ENCODE results near the gene XPA.

XPA gene

DNA sequence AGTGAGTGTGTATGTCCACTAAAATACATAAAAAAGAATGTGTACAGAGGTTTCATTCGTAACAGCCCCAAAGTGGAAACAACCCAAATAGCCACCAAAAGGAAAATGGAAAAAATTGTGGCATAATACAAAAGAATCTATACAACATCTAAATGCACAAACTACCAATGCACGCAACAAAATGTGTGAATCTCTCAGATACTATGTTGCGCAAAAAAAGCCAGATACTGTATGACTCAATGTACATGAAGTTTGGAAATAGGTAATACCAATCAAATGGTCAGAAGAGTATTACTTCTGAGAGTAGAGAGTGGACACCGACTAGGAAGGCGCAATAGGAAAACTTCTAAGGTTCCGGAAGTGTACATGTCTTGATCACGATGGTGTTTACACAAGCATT lies 2.4 kb downstream of the XPA start:
- TF ChIP-seq YY1 (IDR thresholded peaks at IDR 0.05; ENCODE audit: insufficient read depth, insufficient read length): no peak
- no peak for TF ChIP-seq SUZ12 (IDR thresholded peaks at IDR 0.05; ENCODE audit: extremely low read depth, insufficient read depth, insufficient read length)
- TF ChIP-seq ZNF274 (IDR thresholded peaks at IDR 0.05; ENCODE audit: low read depth, low read length): no peak
- H3K4me3 ChIP-seq (ENCODE audit: insufficient read length, low read depth): no peak overlapping the region
- peaks cover 23% of the 10 kb centered on the region for H3K36me3 ChIP-seq (ENCODE audit: insufficient read depth, insufficient read length, low read length)
- H3K9ac ChIP-seq (ENCODE audit: insufficient read length, low read depth): no peak overlapping the region
- H3K27me3 ChIP-seq (ENCODE audit: insufficient read depth, insufficient read length): peaks cover 39% of the 10 kb centered on the region
- no peaks in the 10 kb centered on the region for H3K4me1 ChIP-seq (ENCODE audit: insufficient read depth, insufficient read length)
- H3K9me3 ChIP-seq (ENCODE audit: insufficient read depth, low read length): no peaks in the 10 kb centered on the region
- DNase-seq (ENCODE audit: low read depth, low spot score): no peak

GRCh38 chr9:97689401-97690180 lies 7.5 kb downstream of the XPA start:
- Histone ChIP-seq H3K9ac (ENCODE audit: insufficient read length, low read depth) (no peak overlapping the region), H3K36me3 (ENCODE audit: insufficient read depth, insufficient read length, low read length) (peaks cover 38% of the 10 kb centered on the region), H3K4me3 (ENCODE audit: insufficient read length, low read depth) (no peak overlapping the region), H3K4me1 (ENCODE audit: insufficient read depth, insufficient read length) (no peaks in the 10 kb centered on the region), H3K27me3 (ENCODE audit: insufficient read depth, insufficient read length) (no peaks in the 10 kb centered on the region), H3K9me3 (ENCODE audit: insufficient read depth, low read length) (no peaks in the 10 kb centered on the region)
- TF ChIP-seq ZNF274 (IDR thresholded peaks at IDR 0.05; ENCODE audit: low read depth, low read length) (no peak), SUZ12 (IDR thresholded peaks at IDR 0.05; ENCODE audit: extremely low read depth, insufficient read depth, insufficient read length) (no peak), YY1 (IDR thresholded peaks at IDR 0.05; ENCODE audit: insufficient read depth, insufficient read length) (no peak)
- no peak for DNase-seq (ENCODE audit: low read depth, low spot score)

DNA sequence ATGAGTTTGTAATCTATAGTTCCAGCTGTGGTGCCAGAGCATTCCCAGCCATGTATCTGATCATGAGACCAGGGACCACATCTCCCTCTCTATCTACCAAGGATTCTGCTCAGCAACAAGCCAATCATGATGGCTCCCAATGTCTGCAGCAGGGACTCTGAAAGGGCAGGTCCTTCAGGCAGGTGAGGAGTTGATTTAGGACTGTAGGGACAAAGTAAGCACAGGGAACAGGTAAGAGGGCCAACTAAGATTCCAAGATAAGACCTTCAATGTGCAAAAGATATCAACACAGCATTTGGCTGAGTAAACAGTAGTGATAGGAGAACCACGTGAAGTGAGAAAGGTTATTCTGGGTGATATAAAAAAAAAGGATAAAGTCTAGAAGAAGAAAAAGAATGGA lies 8.5 kb downstream of the XPA start:
- H3K36me3 ChIP-seq (ENCODE audit: insufficient read depth, insufficient read length, low read length): peaks cover 46% of the 10 kb centered on the region
- TF ChIP-seq ZNF274 (IDR thresholded peaks at IDR 0.05; ENCODE audit: low read depth, low read length) (no peak), SUZ12 (IDR thresholded peaks at IDR 0.05; ENCODE audit: extremely low read depth, insufficient read depth, insufficient read length) (no peak), YY1 (IDR thresholded peaks at IDR 0.05; ENCODE audit: insufficient read depth, insufficient read length) (no peak)

DNA sequence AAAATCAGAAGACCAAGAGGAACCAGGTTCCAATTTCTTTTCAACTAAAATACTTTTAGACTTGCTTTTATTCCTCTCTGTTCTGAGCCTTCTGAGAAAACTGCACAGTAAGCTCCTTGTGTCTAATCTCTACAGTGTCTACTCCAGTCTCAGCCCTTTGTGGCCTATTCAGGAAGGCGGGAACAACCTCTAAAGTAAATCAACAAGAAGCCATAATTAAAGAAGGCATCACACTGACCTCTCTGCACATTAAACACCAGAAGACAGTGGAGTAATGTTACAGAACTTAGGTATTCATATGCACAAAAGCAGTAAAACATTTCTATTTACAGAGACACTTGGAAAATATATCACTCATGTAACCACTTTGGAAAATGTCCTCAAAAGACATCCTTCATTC lies 14.9 kb downstream of the XPA start:
- Histone ChIP-seq H3K36me3 (ENCODE audit: insufficient read depth, insufficient read length, low read length) (peaks cover 33% of the 10 kb centered on the region), H3K4me3 (ENCODE audit: insufficient read length, low read depth) (no peak overlapping the region), H3K27me3 (ENCODE audit: insufficient read depth, insufficient read length) (no peaks in the 10 kb centered on the region), H3K4me1 (ENCODE audit: insufficient read depth, insufficient read length) (no peaks in the 10 kb centered on the region), H3K9me3 (ENCODE audit: insufficient read depth, low read length) (no peaks in the 10 kb centered on the region), H3K9ac (ENCODE audit: insufficient read length, low read depth) (no peak overlapping the region)
- no peak for TF ChIP-seq ZNF274 (IDR thresholded peaks at IDR 0.05; ENCODE audit: low read depth, low read length)
- TF ChIP-seq YY1 (IDR thresholded peaks at IDR 0.05; ENCODE audit: insufficient read depth, insufficient read length): no peak
- TF ChIP-seq SUZ12 (IDR thresholded peaks at IDR 0.05; ENCODE audit: extremely low read depth, insufficient read depth, insufficient read length): no peak
- no peak for DNase-seq (ENCODE audit: low read depth, low spot score)

More for the DNA sequence above, 8.5 kb downstream of the XPA start:
- H3K4me1 ChIP-seq (ENCODE audit: insufficient read depth, insufficient read length): no peaks in the 10 kb centered on the region
- H3K9me3 ChIP-seq (ENCODE audit: insufficient read depth, low read length): no peaks in the 10 kb centered on the region
- no peaks in the 10 kb centered on the region for H3K27me3 ChIP-seq (ENCODE audit: insufficient read depth, insufficient read length)
- H3K4me3 ChIP-seq (ENCODE audit: insufficient read length, low read depth): no peak overlapping the region
- H3K9ac ChIP-seq (ENCODE audit: insufficient read length, low read depth): no peak overlapping the region
- no peak for DNase-seq (ENCODE audit: low read depth, low spot score)

- no peaks in the 10 kb centered on the region for H3K4me1 ChIP-seq (ENCODE audit: insufficient read depth, insufficient read length)
- H3K9ac ChIP-seq (ENCODE audit: insufficient read length, low read depth): no peak overlapping the region
- no peaks in the 10 kb centered on the region for H3K27me3 ChIP-seq (ENCODE audit: insufficient read depth, insufficient read length)
- no peak for DNase-seq (ENCODE audit: low read depth, low spot score)
- TF ChIP-seq ZNF274 (IDR thresholded peaks at IDR 0.05; ENCODE audit: low read depth, low read length) (no peak), YY1 (IDR thresholded peaks at IDR 0.05; ENCODE audit: insufficient read depth, insufficient read length) (no peak), SUZ12 (IDR thresholded peaks at IDR 0.05; ENCODE audit: extremely low read depth, insufficient read depth, insufficient read length) (no peak)
- no peaks in the 10 kb centered on the region for H3K9me3 ChIP-seq (ENCODE audit: insufficient read depth, low read length)
- H3K4me3 ChIP-seq (ENCODE audit: insufficient read length, low read depth): no peak overlapping the region
- peaks cover 76% of the 10 kb centered on the region for H3K36me3 ChIP-seq (ENCODE audit: insufficient read depth, insufficient read length, low read length)
These were observed 21.5 kb downstream of the XPA start for GRCh38 chr9:97675655-97676054.

GRCh38 chr9:97673922-97674321 lies 23.2 kb downstream of the XPA start:
- TF ChIP-seq ZNF274 (IDR thresholded peaks at IDR 0.05; ENCODE audit: low read depth, low read length) (no peak), YY1 (IDR thresholded peaks at IDR 0.05; ENCODE audit: insufficient read depth, insufficient read length) (no peak), SUZ12 (IDR thresholded peaks at IDR 0.05; ENCODE audit: extremely low read depth, insufficient read depth, insufficient read length) (no peak)

DNA sequence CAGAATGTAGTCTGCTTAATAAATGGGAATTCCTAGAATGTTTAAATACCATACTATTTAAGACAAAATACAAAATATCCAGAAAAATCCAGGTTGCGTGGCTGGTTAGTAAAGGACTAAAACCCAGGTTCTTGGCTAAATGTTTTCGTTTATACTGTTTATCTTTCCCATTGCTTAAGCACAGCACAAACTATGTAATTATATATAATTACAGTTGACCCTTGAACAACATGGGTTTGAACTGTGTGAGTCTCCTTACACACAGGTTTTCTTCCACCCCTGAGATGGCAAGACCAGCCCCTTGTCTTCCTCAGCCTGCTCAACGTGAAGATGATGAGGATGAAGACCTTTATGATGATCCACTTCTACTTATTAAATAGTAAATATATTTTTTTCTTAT lies 24.7 kb downstream of the XPA start:
- Histone ChIP-seq H3K9me3 (ENCODE audit: insufficient read depth, low read length) (no peaks in the 10 kb centered on the region), H3K9ac (ENCODE audit: insufficient read length, low read depth) (no peak overlapping the region), H3K36me3 (ENCODE audit: insufficient read depth, insufficient read length, low read length) (peaks cover 95% of the 10 kb centered on the region), H3K4me3 (ENCODE audit: insufficient read length, low read depth) (no peak overlapping the region), H3K4me1 (ENCODE audit: insufficient read depth, insufficient read length) (no peaks in the 10 kb centered on the region), H3K27me3 (ENCODE audit: insufficient read depth, insufficient read length) (no peaks in the 10 kb centered on the region)
- DNase-seq (ENCODE audit: low read depth, low spot score): no peak
- TF ChIP-seq ZNF274 (IDR thresholded peaks at IDR 0.05; ENCODE audit: low read depth, low read length): no peak
- no peak for TF ChIP-seq YY1 (IDR thresholded peaks at IDR 0.05; ENCODE audit: insufficient read depth, insufficient read length)
- TF ChIP-seq SUZ12 (IDR thresholded peaks at IDR 0.05; ENCODE audit: extremely low read depth, insufficient read depth, insufficient read length): no peak

More at GRCh38 chr9:97673922-97674321, 23.2 kb downstream of the XPA start:
- no peaks in the 10 kb centered on the region for H3K9me3 ChIP-seq (ENCODE audit: insufficient read depth, low read length)
- H3K9ac ChIP-seq (ENCODE audit: insufficient read length, low read depth): no peak overlapping the region
- no peak for DNase-seq (ENCODE audit: low read depth, low spot score)
- no peaks in the 10 kb centered on the region for H3K27me3 ChIP-seq (ENCODE audit: insufficient read depth, insufficient read length)
- H3K36me3 ChIP-seq (ENCODE audit: insufficient read depth, insufficient read length, low read length): peaks cover 87% of the 10 kb centered on the region
- H3K4me1 ChIP-seq (ENCODE audit: insufficient read depth, insufficient read length): no peaks in the 10 kb centered on the region
- no peak overlapping the region for H3K4me3 ChIP-seq (ENCODE audit: insufficient read length, low read depth)

All from NT2/D1 (cell line).